H1 (cell line): ENCODE results near the gene LHPP. TPM values are rescaled to one million over a fixed set of nuclear protein-coding genes. Genes with fewer than 3 reads are reported as not detected.

ENCODE experiments used
- CTCF ChIA-PET: fragments of 300-600 bp; sonication (Branson Sonifier 250); formaldehyde crosslinking; loops from one replicate; lab custom pipeline; 2021; ENCODE audit not compliant: partially characterized antibody; lab: Charles Lee
- POLR2A ChIA-PET: fragments of 300-600 bp; sonication (Branson Sonifier 250); formaldehyde crosslinking; loops from one replicate; lab custom pipeline; 2021; ENCODE audit warnings: inconsistent platforms; ENCODE audit not compliant: partially characterized antibody; lab: Charles Lee
- DNase-seq, 2 experiments: peaks; one replicate each; pipeline versions ENCODE4 v3.0.0 to v3.0.0-alpha.2; 2010 to 2022; ENCODE audit warnings: low spot score in 2 of 2, low read depth in 1 of 2, mixed read lengths in 1 of 2
- FAIRE-seq: peaks from 2 replicates; lab custom pipeline; 2011; peaks lifted over from hg19 to GRCh38; lab: Jason Lieb, UNC
- H2AFZ ChIP-seq: 2 replicates; pipeline ENCODE4 v1.8.1; 2012; ENCODE audit warnings: low read length, inconsistent platforms
- H2AK5ac ChIP-seq: 2 replicates; pipeline ENCODE4 v1.6.1; 2013; ENCODE audit warnings: low read depth, low read length
- H2BK120ac ChIP-seq: replicated peaks from 2 replicates; pipeline ENCODE3; 2013; ENCODE audit warnings: low read depth, low read length, inconsistent platforms
- H2BK12ac ChIP-seq: 2 replicates; pipeline ENCODE4 v1.6.1; 2013; ENCODE audit warnings: low read depth, low read length
- H2BK15ac ChIP-seq: 2 replicates; pipeline ENCODE4 v1.6.1; 2013; ENCODE audit warnings: low read length
- H2BK20ac ChIP-seq: 2 replicates; pipeline ENCODE4 v1.6.1; 2013; ENCODE audit warnings: low read length
- H2BK5ac ChIP-seq: 2 replicates; pipeline ENCODE4 v1.6.1; 2013; ENCODE audit warnings: low read depth, low read length
- H3K14ac ChIP-seq: 2 replicates; pipeline ENCODE4 v1.6.1; 2013; ENCODE audit warnings: inconsistent platforms; ENCODE audit not compliant: insufficient read length
- H3K18ac ChIP-seq: 2 replicates; pipeline ENCODE4 v1.6.1; 2013; ENCODE audit warnings: low read length; ENCODE audit errors: extremely low read depth
- H3K23ac ChIP-seq: 2 replicates; pipeline ENCODE4 v1.6.1; 2013; ENCODE audit warnings: inconsistent platforms; ENCODE audit not compliant: insufficient read length
- H3K23me2 ChIP-seq: 2 replicates; pipeline ENCODE4 v1.6.1; 2013; ENCODE audit warnings: low read depth, low read length
- H3K27ac ChIP-seq: 2 replicates; pipeline ENCODE4 v1.6.1; 2011; ENCODE audit warnings: low read depth, low read length, inconsistent platforms
- H3K27me3 ChIP-seq, 4 experiments: replicated peaks in 1 of 4; 1 replicate in 1 of 4; 2 replicates in 3 of 4; pipeline versions ENCODE4 v1.6.1 to v1.8.1; 2011 to 2013; ENCODE audit warnings: low read length in 3 of 4, mild to moderate bottlenecking in 3 of 4, inconsistent platforms in 2 of 4, mixed read lengths in 2 of 4, moderate library complexity in 1 of 4; ENCODE audit not compliant: control insufficient read depth in 3 of 4, insufficient read depth in 3 of 4; ENCODE audit errors: extremely low read depth in 1 of 4
- H3K36me3 ChIP-seq, 4 experiments: 2 replicates each; pipeline versions ENCODE4 v1.6.1 to v1.8.1; 2011 to 2013; ENCODE audit warnings: mild to moderate bottlenecking in 4 of 4, low read length in 3 of 4, moderate library complexity in 2 of 4, control low read depth in 1 of 4, inconsistent platforms in 1 of 4; ENCODE audit not compliant: insufficient read depth in 4 of 4, control insufficient read depth in 2 of 4
- H3K4ac ChIP-seq: replicated peaks from 2 replicates; pipeline ENCODE3; 2013; ENCODE audit warnings: low read length, low read depth, mixed read lengths, inconsistent platforms; ENCODE audit not compliant: insufficient read length
- H3K4me1 ChIP-seq, 4 experiments: replicated peaks in 1 of 4; 1 replicate in 1 of 4; 2 replicates in 3 of 4; pipeline versions ENCODE4 v1.6.1 to v1.8.1; 2011 to 2013; ENCODE audit warnings: low read length in 3 of 4, inconsistent platforms in 2 of 4, mixed read lengths in 1 of 4; ENCODE audit not compliant: insufficient read depth in 4 of 4, control insufficient read depth in 3 of 4
- H3K4me2 ChIP-seq, 2 experiments: 2 replicates each; pipeline versions ENCODE4 v1.6.1 to v1.8.1; 2011 to 2013; ENCODE audit warnings: low read depth in 2 of 2, low read length in 2 of 2, control low read depth in 1 of 2, inconsistent platforms in 1 of 2, mild to moderate bottlenecking in 1 of 2; ENCODE audit not compliant: insufficient read depth in 1 of 2
- H3K4me3 ChIP-seq, 4 experiments: fragments of 200-600, 300-600 bp in 1 of 4; sonication (generic), shearing (Covaris generic), sonication (Bioruptor Twin) in 1 of 4; 2 replicates each; pipeline versions ENCODE4 v1.5.1 to v1.8.1; 2011 to 2016; ENCODE audit warnings: low read length in 4 of 4, low read depth in 3 of 4, control low read depth in 2 of 4, inconsistent platforms in 2 of 4, mild to moderate bottlenecking in 2 of 4, mixed read lengths in 1 of 4, moderate library complexity in 1 of 4; ENCODE audit not compliant: insufficient read depth in 2 of 4; ENCODE audit errors: extremely low read depth in 1 of 4
- H3K56ac ChIP-seq: replicated peaks from 2 replicates; pipeline ENCODE3; 2013; ENCODE audit warnings: low read depth, mild to moderate bottlenecking, mixed read lengths, low read length, inconsistent platforms; ENCODE audit not compliant: insufficient read length
- H3K79me1 ChIP-seq: 2 replicates; pipeline ENCODE4 v1.6.1; 2013; ENCODE audit warnings: low read depth, low read length, control low read depth
- H3K79me2 ChIP-seq, 2 experiments: 2 replicates each; pipeline versions ENCODE4 v1.6.1 to v1.8.1; 2012 to 2013; ENCODE audit warnings: low read length in 2 of 2, mild to moderate bottlenecking in 2 of 2, inconsistent platforms in 1 of 2; ENCODE audit not compliant: insufficient read depth in 2 of 2, control insufficient read depth in 1 of 2
- H3K9ac ChIP-seq, 4 experiments: replicated peaks in 1 of 4; 1 replicate in 1 of 4; 2 replicates in 3 of 4; pipeline versions ENCODE4 v1.6.1 to v1.8.1; 2011 to 2013; ENCODE audit warnings: low read depth in 3 of 4, low read length in 3 of 4, control low read depth in 2 of 4, mild to moderate bottlenecking in 2 of 4, moderate library complexity in 2 of 4, inconsistent platforms in 1 of 4; ENCODE audit errors: extremely low read depth in 1 of 4
- H3K9me3 ChIP-seq, 2 experiments: 2 replicates each; pipeline versions ENCODE4 v1.6.1 to v1.8.1; 2012 to 2013; ENCODE audit warnings: mild to moderate bottlenecking in 2 of 2, moderate library complexity in 2 of 2, control low read depth in 1 of 2, inconsistent platforms in 1 of 2, low read depth in 1 of 2, low read length in 1 of 2, mixed read lengths in 1 of 2; ENCODE audit not compliant: insufficient read depth in 2 of 2
- H4K20me1 ChIP-seq, 2 experiments: replicated peaks in 1 of 2; 2 replicates each; pipeline versions ENCODE3 to v1.8.1; 2011 to 2013; ENCODE audit warnings: inconsistent platforms in 2 of 2, low read length in 2 of 2, mild to moderate bottlenecking in 1 of 2; ENCODE audit not compliant: insufficient read depth in 2 of 2, control insufficient read depth in 1 of 2
- H4K5ac ChIP-seq: 2 replicates; pipeline ENCODE4 v1.6.1; 2013; ENCODE audit warnings: low read length, low read depth, mixed read lengths, inconsistent platforms; ENCODE audit not compliant: insufficient read length
- H4K8ac ChIP-seq: 2 replicates; pipeline ENCODE4 v1.8.0; 2013; ENCODE audit warnings: mild to moderate bottlenecking, moderate library complexity, low read length, inconsistent platforms; ENCODE audit not compliant: insufficient read depth; ENCODE audit errors: extremely low read depth
- H4K91ac ChIP-seq: replicated peaks from 2 replicates; pipeline ENCODE3; 2013; ENCODE audit warnings: low read length, mixed read lengths, inconsistent platforms; ENCODE audit not compliant: insufficient read length
- CBX5 ChIP-seq: fragments of 300-800, 300-1000 bp; sonication (generic); IDR thresholded peaks from 2 replicates; pipeline ENCODE4 v1.7.1; 2016; ENCODE audit warnings: antibody characterized with exemption, low read length, low read depth
- CHD2 ChIP-seq: IDR thresholded peaks from 2 replicates; pipeline ENCODE4 v1.6.1; 2012; ENCODE audit warnings: low read length, improper control_type of control experiment
- HDAC6 ChIP-seq: IDR thresholded peaks from one replicate; pipeline ENCODE4 v1.7.1; 2012; ENCODE audit warnings: low read depth, mild to moderate bottlenecking, inconsistent platforms, low read length, moderate library complexity
- POLR2AphosphoS5 ChIP-seq: IDR thresholded peaks from 2 replicates; pipeline ENCODE4 v1.6.1; 2011; ENCODE audit warnings: low read depth, low read length
- WGBS, 2 experiments: shearing (Covaris generic) in 1 of 2; methylation state at CpG; one replicate each; pipeline versions ENCODE4 v1.1.6 to v1.1.7; 2013 to 2015; ENCODE audit warnings: low lambda C conversion rate in 2 of 2, mixed read lengths in 2 of 2, inconsistent platforms in 1 of 2, low coverage in 1 of 2, missing lambda C conversion rate in 1 of 2; ENCODE audit not compliant: insufficient replicate concordance in 2 of 2, insufficient coverage in 1 of 2, insufficient read length in 1 of 2; ENCODE audit errors: extremely low coverage in 1 of 2, missing lambda C conversion rate in 1 of 2; 5-methylcytosine and 5-hydroxymethylcytosine counted together
- polyA plus RNA-seq, 7 experiments: library from polyadenylated mRNA; depleted of rRNA in 3 of 7; stranded (reverse) in 5 of 7; unstranded in 2 of 7; fragments of >200 nt in 5 of 7; fragments of 200-250 nt in 2 of 7; gene quantifications; 1 replicate in 5 of 7; 2 replicates in 1 of 7; 4 replicates in 1 of 7; pipeline versions ENCODE4 v1.2.1 to v1.2.3, GENCODE V29; 2011 to 2013; ENCODE audit warnings: missing spikeins in 2 of 7, mixed read lengths in 2 of 7
- total RNA-seq: library from RNA; stranded (reverse); fragmentation: NEBNext Ultra II Directional; extraction: Animal tissue kit (Norgen Biotek cat#: 25700); gene quantifications from 2 replicates; pipeline ENCODE4 v1.2.1, GENCODE V29; 2021

The LHPP gene
- total and polyA plus RNA-seq, 2 of the 8 experiments (the other 6 are each of a cell fraction or from before 2014, with no cell fraction given): 26.0 to 45.0 TPM

DNA sequence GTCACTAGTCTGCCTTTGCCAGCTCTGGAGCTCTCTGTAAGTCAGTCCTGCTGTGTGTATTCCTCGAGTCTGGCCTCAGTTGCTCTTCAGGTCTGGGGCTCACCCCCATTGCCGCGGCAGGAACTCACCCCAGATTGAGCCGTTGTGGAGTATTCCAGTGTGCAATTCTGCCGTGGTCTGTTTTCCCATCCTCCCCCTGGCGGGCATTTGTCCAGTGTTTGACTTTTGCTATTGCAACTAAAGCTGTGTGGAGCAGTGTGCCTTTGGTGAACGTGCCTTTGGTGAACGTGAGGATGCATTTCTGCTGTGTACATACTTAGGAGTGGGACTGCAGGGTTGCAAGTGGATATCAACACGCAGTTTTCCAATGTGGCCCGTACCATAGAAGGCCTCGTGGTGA is 148.1 kb downstream of the LHPP start:
- no peak overlapping the region for H3K14ac ChIP-seq
- no peak overlapping the region for H2AFZ ChIP-seq
- H2BK120ac ChIP-seq: no peak overlapping the region
- WGBS, 2 experiments: 90% methylated on average over 11 of the region's 11 CpGs; no CpG with 5 or more reads in 1 of the 2 experiments
- no peak overlapping the region for H4K91ac ChIP-seq
- CTCF ChIA-PET: interaction anchor here (0.7 to 2.0 kb wide), 6 partner anchors 17 to 136 kb away, joined by 3 to 5 read pairs (median 4); no protein-coding TSS in a partner anchor
- no peak for TF ChIP-seq POLR2AphosphoS5
- no peak for TF ChIP-seq CHD2
- TF ChIP-seq HDAC6: no peak
- TF ChIP-seq CBX5: no peak
- TF ChIP-seq, all 59 proteins: peak for 0
- DNase-seq (no peak), FAIRE-seq (no peak)
- Histone ChIP-seq H3K27ac (no peak overlapping the region), H3K27me3 (no peaks in the 10 kb centered on the region; a peak in 1 of 7 replicates), H3K56ac (no peak overlapping the region), H2BK12ac (no peak overlapping the region), H3K9me3 (no peaks in the 10 kb centered on the region), H4K8ac (no peak overlapping the region), H3K4me3 (no peak overlapping the region), H2AK5ac (no peak overlapping the region), H3K4ac (no peak overlapping the region), H3K36me3 (no peaks in the 10 kb centered on the region; a peak in 1 of 8 replicates), H4K20me1 (peaks cover 0 to 8% of the 10 kb centered on the region in 2 experiments), H2BK20ac (no peak overlapping the region), H3K4me1 (peaks cover 0 to 2% (median 0%) of the 10 kb centered on the region in 4 experiments; a peak in 3 of 7 replicates), H4K5ac (no peak overlapping the region), H2BK5ac (no peak overlapping the region), H3K23me2 (no peaks in the 10 kb centered on the region; the same call in 1 of the 2 replicates), H3K4me2 (no peak overlapping the region), H2BK15ac (no peak overlapping the region), H3K9ac (no peak overlapping the region), H3K79me2 (no peaks in the 10 kb centered on the region), H3K23ac (no peak overlapping the region), H3K79me1 (no peaks in the 10 kb centered on the region), H3K18ac (no peak overlapping the region)
- POLR2A ChIA-PET: no interaction called here
